ENCODE data around the gene RABIF. TPM values are rescaled to one million over a fixed set of nuclear protein-coding genes. Genes with fewer than 3 reads are reported as not detected.

The RABIF gene
- total and polyA plus RNA-seq, 9 donors, result 2.7 to 11.7 (median 3.9) TPM

DNA sequence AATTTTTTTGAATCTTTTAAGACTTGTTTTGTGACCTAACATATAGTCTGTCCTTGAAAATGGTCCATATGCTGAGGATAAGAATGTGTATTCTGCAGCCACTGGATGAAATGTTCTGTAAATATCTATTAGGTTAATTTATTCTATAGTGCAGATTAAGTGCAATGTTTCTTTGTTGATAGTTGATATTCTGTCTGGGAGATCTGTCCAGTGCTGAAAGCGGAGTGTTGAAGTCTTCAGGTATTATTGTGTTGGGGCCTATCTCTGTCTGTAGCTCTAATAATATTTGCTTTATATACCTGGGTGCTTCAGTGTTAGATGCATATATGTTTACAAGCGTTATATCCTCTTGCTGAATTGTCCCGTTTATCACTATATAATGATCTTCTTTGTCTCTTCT, 45.8 kb upstream of the RABIF start:
- DNase-seq, result no peak
- H3K4me3 ChIP-seq, result no peak overlapping the region
- H3K27me3 ChIP-seq, result no peaks in the 10 kb centered on the region
- H3K4me1 ChIP-seq (ENCODE audit: insufficient read depth), result no peaks in the 10 kb centered on the region
- TF ChIP-seq EP300 (IDR thresholded peaks at IDR 0.05), result no peak
- no peak for TF ChIP-seq POLR2A (IDR thresholded peaks at IDR 0.05)
- no peak for TF ChIP-seq CTCF (IDR thresholded peaks at IDR 0.05)
- H3K36me3 ChIP-seq, result no peaks in the 10 kb centered on the region
- H3K9me3 ChIP-seq, result no peaks in the 10 kb centered on the region
- no peak overlapping the region for H3K27ac ChIP-seq
- 85 to 92% (median 86%) methylated on average over 3 of the region's 3 CpGs for WGBS, 3 donors
- intact Hi-C loops (cut with DNase I), result no loop called here

DNA sequence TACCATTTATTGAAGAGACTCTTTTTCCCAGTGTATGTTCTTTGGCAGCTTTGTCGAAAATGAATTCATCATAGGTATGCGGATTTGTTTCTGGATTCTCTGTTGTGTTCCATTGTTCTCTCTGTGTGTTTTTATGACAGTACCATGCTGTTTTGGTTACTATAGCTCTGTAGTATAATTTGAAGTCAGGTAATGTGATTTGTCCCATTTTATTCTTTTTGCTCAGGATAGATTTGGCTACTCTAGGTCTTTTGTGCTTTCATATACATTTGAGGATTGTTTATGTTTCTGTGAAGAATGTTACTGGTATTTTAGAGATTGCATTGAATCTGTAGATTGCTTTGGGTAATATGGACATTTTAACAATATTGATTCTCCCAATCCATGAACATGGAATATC, 43.5 kb upstream of the RABIF start:
- no peak for DNase-seq
- no peaks in the 10 kb centered on the region for H3K36me3 ChIP-seq
- WGBS, 3 donors, result 89 to 95% (median 91%) methylated on average over 2 of the region's 2 CpGs
- no peaks in the 10 kb centered on the region for H3K9me3 ChIP-seq
- no peaks in the 10 kb centered on the region for H3K4me1 ChIP-seq (ENCODE audit: insufficient read depth)
- no peaks in the 10 kb centered on the region for H3K27me3 ChIP-seq
- H3K4me3 ChIP-seq, result no peak overlapping the region
- no peak for TF ChIP-seq EP300 (IDR thresholded peaks at IDR 0.05)
- no peak for TF ChIP-seq CTCF (IDR thresholded peaks at IDR 0.05)
- no peak for TF ChIP-seq POLR2A (IDR thresholded peaks at IDR 0.05)
- no peak overlapping the region for H3K27ac ChIP-seq
- intact Hi-C loops (cut with DNase I), result no loop called here

- TF ChIP-seq POLR2A (IDR thresholded peaks at IDR 0.05) (peak; percentile 94), EP300 (IDR thresholded peaks at IDR 0.05) (peak; percentile 41), CTCF (IDR thresholded peaks at IDR 0.05) (peak in 2 of 3 donors; percentile 66 to 70)
- Histone ChIP-seq H3K36me3 (no peaks in the 10 kb centered on the region), H3K27ac (peak within 1 kb of the TSS; percentile 84 to 85), H3K4me3 (peak within 1 kb of the TSS; percentile 89), H3K4me1 (ENCODE audit: insufficient read depth) (no peaks in the 10 kb centered on the region), H3K27me3 (no peaks in the 10 kb centered on the region), H3K9me3 (no peaks in the 10 kb centered on the region)
- WGBS, 3 donors, result 1% methylated on average over 55 to 57 of the region's 57 CpGs
- peak; percentile 97 to 98 (median 97) for DNase-seq
- intact Hi-C loops (cut with DNase I), result no loop called here
Observed at GRCh38 chr1:202926581-202927491, 37.9 kb upstream of the RABIF start, which contains the start of gene KLHL12. Gene KLHL12, minus strand, starts transcription at chr1:202927234. Its CDS starts 2,072 bp downstream, at chr1:202925162.

- H3K4me1 ChIP-seq (ENCODE audit: insufficient read depth), result no peaks in the 10 kb centered on the region
- H3K27me3 ChIP-seq, result no peaks in the 10 kb centered on the region
- TF ChIP-seq EP300 (IDR thresholded peaks at IDR 0.05) (no peak), CTCF (IDR thresholded peaks at IDR 0.05) (no peak), POLR2A (IDR thresholded peaks at IDR 0.05) (no peak)
- WGBS, 3 donors, result 91 to 94% (median 94%) methylated on average over 3 of the region's 3 CpGs
- H3K36me3 ChIP-seq, result no peaks in the 10 kb centered on the region
- H3K9me3 ChIP-seq, result no peaks in the 10 kb centered on the region
- DNase-seq, result no peak
- intact Hi-C loops (cut with DNase I), result no loop called here
- no peak overlapping the region for H3K4me3 ChIP-seq
- no peak overlapping the region for H3K27ac ChIP-seq
Observed at GRCh38 chr1:202923533-202923932, 34.6 kb upstream of the RABIF start.
